SK-N-SH treated with all-trans-retinoic acid at 6 μM for 48 hours (cell line): Measurements from ENCODE around the gene CLSTN2.

Experiments
- ATAC-seq: fragments of 200-7000 bp; cut with Tn5 transposase; 3 replicates; pipeline ENCODE4 v1.9.1; 2020; ENCODE audit warnings: mild to moderate bottlenecking, moderate library complexity
- ARNTL ChIP-seq: fragments of 450-650 bp; formaldehyde crosslinking; IDR thresholded peaks from 2 replicates; pipeline ENCODE4 v1.5.0; 2020; ENCODE audit warnings: low read depth, mild to moderate bottlenecking, moderate library complexity, borderline replicate concordance
- BACH2 ChIP-seq: fragments of 250-450 bp; sonication (Bioruptor Pico); IDR thresholded peaks from 2 replicates; pipeline ENCODE4 v1.9.0; 2021; ENCODE audit warnings: mild to moderate bottlenecking, borderline replicate concordance
- CSDC2 ChIP-seq: fragments of 250-450 bp; sonication (Bioruptor Pico); IDR thresholded peaks from 2 replicates; pipeline ENCODE4 v1.5.0; 2020; ENCODE audit warnings: mild to moderate bottlenecking, moderate library complexity
- ESRRG ChIP-seq: fragments of 250-450 bp; sonication (Bioruptor Pico); IDR thresholded peaks from 2 replicates; pipeline ENCODE4 v1.6.1; 2021; ENCODE audit warnings: mild to moderate bottlenecking
- GLIS3 ChIP-seq: fragments of 250-450 bp; sonication (Bioruptor Pico); IDR thresholded peaks from 2 replicates; pipeline ENCODE4 v1.5.0; 2020; ENCODE audit warnings: mild to moderate bottlenecking, moderate library complexity
- ISL1 ChIP-seq: fragments of 250-450 bp; sonication (Bioruptor Pico); IDR thresholded peaks from 2 replicates; pipeline ENCODE4 v2.1.2; 2022; ENCODE audit warnings: mild to moderate bottlenecking, moderate library complexity
- OSR1 ChIP-seq: fragments of 250-450 bp; sonication (Bioruptor Pico); IDR thresholded peaks from 2 replicates; pipeline ENCODE4 v1.8.0; 2022; ENCODE audit warnings: moderate library complexity, mild to moderate bottlenecking, inconsistent platforms
- PPARA ChIP-seq: fragments of 250-450 bp; sonication (Bioruptor Pico); IDR thresholded peaks from 2 replicates; pipeline ENCODE4 v1.5.0; 2020; ENCODE audit warnings: mild to moderate bottlenecking, borderline replicate concordance
- RARB ChIP-seq: fragments of 250-450 bp; sonication (Bioruptor Pico); IDR thresholded peaks from 2 replicates; pipeline ENCODE4 v1.8.0; 2021; ENCODE audit warnings: mild to moderate bottlenecking, moderate library complexity
- SNAI2 ChIP-seq: fragments of 250-450 bp; sonication (Bioruptor Pico); IDR thresholded peaks from 2 replicates; pipeline ENCODE4 v1.5.0; 2020; ENCODE audit warnings: mild to moderate bottlenecking, moderate library complexity
- TCF4 ChIP-seq: fragments of 250-450 bp; sonication (Bioruptor Pico); IDR thresholded peaks from 2 replicates; pipeline ENCODE4 v1.8.0; 2021; ENCODE audit warnings: mild to moderate bottlenecking, moderate library complexity, borderline replicate concordance
- TOX ChIP-seq: fragments of 250-450 bp; sonication (Bioruptor Pico); IDR thresholded peaks from 2 replicates; pipeline ENCODE4 v1.8.0; 2021; ENCODE audit warnings: mild to moderate bottlenecking, moderate library complexity, borderline replicate concordance
- ZC3H10 ChIP-seq: fragments of 250-450 bp; sonication (Bioruptor Pico); IDR thresholded peaks from 2 replicates; pipeline ENCODE4 v1.5.1; 2021; ENCODE audit warnings: mild to moderate bottlenecking, moderate library complexity
- ZFP3 ChIP-seq: fragments of 250-450 bp; sonication (Bioruptor Pico); IDR thresholded peaks from 2 replicates; pipeline ENCODE4 v1.5.0; 2020; ENCODE audit warnings: mild to moderate bottlenecking, moderate library complexity
- ZFP30 ChIP-seq: fragments of 450-650 bp; formaldehyde crosslinking; IDR thresholded peaks from 2 replicates; pipeline ENCODE4 v1.5.0; 2022; ENCODE audit warnings: mild to moderate bottlenecking, moderate library complexity
- ZNF565 ChIP-seq: fragments of 450-650 bp; formaldehyde crosslinking; conservative IDR thresholded peaks from 2 replicates; pipeline ENCODE4 v1.5.0; 2020; ENCODE audit warnings: low read depth, mild to moderate bottlenecking, moderate library complexity
- ZNF70 ChIP-seq: fragments of 450-650 bp; formaldehyde crosslinking; IDR thresholded peaks from 2 replicates; pipeline ENCODE4 v1.5.0; 2020; ENCODE audit warnings: mild to moderate bottlenecking, moderate library complexity
- ZNF8 ChIP-seq: fragments of 450-650 bp; formaldehyde crosslinking; IDR thresholded peaks from 2 replicates; pipeline ENCODE4 v1.5.0; 2020; ENCODE audit warnings: mild to moderate bottlenecking, moderate library complexity
- TF ChIP-seq, protein P1 (sequence below): fragments of 250-450 bp; sonication (Bioruptor Pico); IDR thresholded peaks from 2 replicates; pipeline ENCODE4 v1.5.1; 2020; ENCODE audit warnings: low read depth, mild to moderate bottlenecking, moderate library complexity
- TF ChIP-seq, protein P2 (sequence below): fragments of 250-450 bp; sonication (Bioruptor Pico); IDR thresholded peaks from 2 replicates; pipeline ENCODE4 v1.8.0; 2020; ENCODE audit warnings: mild to moderate bottlenecking, moderate library complexity, borderline replicate concordance
- TF ChIP-seq, protein P3 (sequence below): fragments of 250-450 bp; sonication (Bioruptor Pico); IDR thresholded peaks from 2 replicates; pipeline ENCODE4 v1.5.0; 2020; ENCODE audit warnings: mild to moderate bottlenecking, moderate library complexity
- TF ChIP-seq, protein P4 (sequence below): fragments of 250-450 bp; sonication (Bioruptor Pico); IDR thresholded peaks from 2 replicates; pipeline ENCODE4 v1.5.1; 2021; ENCODE audit warnings: mild to moderate bottlenecking, moderate library complexity

Gene CLSTN2

DNA sequence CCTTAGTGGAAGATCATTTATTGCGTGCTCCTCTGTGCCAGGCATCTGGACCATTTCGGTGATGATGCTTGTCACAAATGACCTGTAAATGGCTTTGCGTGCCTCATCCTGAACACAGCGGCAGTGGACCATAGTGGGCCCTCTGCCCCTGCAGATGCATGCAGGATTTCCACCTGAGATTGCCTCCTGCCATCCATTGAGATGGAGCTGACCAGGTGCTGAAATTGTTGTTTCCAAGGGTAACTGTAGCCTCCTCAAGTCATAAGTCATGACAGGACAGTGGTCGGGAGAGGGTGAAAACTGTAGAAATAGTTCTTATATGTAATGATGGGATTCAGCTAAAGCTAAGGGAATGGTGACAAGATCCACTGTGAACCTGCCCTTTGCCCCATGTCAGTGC, 35.5 kb downstream of the CLSTN2 start:
- TF ChIP-seq SNAI2 (CRISPR knock-in tag) (no peak), ZFP30 (no peak), TOX (no peak), PPARA (no peak), RARB (CRISPR knock-in tag) (no peak), CSDC2 (CRISPR knock-in tag) (no peak), OSR1 (CRISPR knock-in tag) (no peak), ISL1 (no peak), ARNTL (no peak), ZC3H10 (CRISPR knock-in tag) (no peak), TCF4 (CRISPR knock-in tag) (no peak)
- TF ChIP-seq, protein P1, sequence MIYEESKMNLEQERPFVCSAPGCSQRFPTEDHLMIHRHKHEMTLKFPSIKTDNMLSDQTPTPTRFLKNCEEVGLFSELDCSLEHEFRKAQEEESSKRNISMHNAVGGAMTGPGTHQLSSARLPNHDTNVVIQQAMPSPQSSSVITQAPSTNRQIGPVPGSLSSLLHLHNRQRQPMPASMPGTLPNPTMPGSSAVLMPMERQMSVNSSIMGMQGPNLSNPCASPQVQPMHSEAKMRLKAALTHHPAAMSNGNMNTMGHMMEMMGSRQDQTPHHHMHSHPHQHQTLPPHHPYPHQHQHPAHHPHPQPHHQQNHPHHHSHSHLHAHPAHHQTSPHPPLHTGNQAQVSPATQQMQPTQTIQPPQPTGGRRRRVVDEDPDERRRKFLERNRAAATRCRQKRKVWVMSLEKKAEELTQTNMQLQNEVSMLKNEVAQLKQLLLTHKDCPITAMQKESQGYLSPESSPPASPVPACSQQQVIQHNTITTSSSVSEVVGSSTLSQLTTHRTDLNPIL, result no peak
- TF ChIP-seq, protein P2, sequence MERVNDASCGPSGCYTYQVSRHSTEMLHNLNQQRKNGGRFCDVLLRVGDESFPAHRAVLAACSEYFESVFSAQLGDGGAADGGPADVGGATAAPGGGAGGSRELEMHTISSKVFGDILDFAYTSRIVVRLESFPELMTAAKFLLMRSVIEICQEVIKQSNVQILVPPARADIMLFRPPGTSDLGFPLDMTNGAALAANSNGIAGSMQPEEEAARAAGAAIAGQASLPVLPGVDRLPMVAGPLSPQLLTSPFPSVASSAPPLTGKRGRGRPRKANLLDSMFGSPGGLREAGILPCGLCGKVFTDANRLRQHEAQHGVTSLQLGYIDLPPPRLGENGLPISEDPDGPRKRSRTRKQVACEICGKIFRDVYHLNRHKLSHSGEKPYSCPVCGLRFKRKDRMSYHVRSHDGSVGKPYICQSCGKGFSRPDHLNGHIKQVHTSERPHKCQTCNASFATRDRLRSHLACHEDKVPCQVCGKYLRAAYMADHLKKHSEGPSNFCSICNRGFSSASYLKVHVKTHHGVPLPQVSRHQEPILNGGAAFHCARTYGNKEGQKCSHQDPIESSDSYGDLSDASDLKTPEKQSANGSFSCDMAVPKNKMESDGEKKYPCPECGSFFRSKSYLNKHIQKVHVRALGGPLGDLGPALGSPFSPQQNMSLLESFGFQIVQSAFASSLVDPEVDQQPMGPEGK (CRISPR knock-in tag), result no peak
- no peak for ATAC-seq

DNA sequence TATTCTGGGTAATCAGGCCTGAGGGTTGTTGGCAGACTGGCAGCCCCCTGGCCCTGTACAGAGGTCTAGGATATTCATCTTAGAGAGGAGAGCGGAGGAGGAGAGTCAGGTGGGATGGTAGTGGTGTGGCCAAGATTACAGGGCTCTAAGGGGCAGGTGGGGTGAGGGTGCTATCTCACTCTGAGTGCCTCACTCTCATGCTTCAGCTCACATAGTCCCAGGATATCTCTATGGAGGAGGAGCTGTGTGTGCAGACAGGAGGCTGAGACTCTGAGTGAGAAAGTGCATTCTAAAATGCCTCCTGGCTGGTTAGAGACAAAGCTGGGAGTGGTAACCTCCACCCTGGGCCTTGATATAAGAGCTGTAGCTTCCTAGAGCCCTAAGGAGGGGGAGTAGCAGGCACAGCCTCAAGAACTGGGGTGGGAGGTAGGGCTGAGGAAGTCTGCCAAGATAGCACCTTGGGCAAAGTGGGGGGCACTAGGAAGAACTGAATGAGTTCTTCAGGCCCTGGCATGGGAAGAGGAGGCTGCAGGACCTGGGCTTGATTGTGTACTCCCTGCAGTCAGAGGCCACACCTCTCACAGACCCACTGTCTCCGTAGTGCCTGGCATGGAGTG, 39.9 kb downstream of the CLSTN2 start:
- ATAC-seq, result no peak
- no peak for TF ChIP-seq ARNTL
- TF ChIP-seq ZNF565 (CRISPR knock-in tag), result no peak
- no peak for TF ChIP-seq ZC3H10 (CRISPR knock-in tag)
- TF ChIP-seq, protein P1, result no peak
- TF ChIP-seq, protein P2 (CRISPR knock-in tag), result no peak
- TF ChIP-seq ZNF70 (CRISPR knock-in tag), result no peak
- TF ChIP-seq ISL1, result no peak
- TF ChIP-seq, protein P3, sequence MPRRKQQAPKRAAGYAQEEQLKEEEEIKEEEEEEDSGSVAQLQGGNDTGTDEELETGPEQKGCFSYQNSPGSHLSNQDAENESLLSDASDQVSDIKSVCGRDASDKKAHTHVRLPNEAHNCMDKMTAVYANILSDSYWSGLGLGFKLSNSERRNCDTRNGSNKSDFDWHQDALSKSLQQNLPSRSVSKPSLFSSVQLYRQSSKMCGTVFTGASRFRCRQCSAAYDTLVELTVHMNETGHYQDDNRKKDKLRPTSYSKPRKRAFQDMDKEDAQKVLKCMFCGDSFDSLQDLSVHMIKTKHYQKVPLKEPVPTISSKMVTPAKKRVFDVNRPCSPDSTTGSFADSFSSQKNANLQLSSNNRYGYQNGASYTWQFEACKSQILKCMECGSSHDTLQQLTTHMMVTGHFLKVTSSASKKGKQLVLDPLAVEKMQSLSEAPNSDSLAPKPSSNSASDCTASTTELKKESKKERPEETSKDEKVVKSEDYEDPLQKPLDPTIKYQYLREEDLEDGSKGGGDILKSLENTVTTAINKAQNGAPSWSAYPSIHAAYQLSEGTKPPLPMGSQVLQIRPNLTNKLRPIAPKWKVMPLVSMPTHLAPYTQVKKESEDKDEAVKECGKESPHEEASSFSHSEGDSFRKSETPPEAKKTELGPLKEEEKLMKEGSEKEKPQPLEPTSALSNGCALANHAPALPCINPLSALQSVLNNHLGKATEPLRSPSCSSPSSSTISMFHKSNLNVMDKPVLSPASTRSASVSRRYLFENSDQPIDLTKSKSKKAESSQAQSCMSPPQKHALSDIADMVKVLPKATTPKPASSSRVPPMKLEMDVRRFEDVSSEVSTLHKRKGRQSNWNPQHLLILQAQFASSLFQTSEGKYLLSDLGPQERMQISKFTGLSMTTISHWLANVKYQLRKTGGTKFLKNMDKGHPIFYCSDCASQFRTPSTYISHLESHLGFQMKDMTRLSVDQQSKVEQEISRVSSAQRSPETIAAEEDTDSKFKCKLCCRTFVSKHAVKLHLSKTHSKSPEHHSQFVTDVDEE (CRISPR knock-in tag), result no peak
- no peak for TF ChIP-seq ESRRG (CRISPR knock-in tag)
- no peak for TF ChIP-seq SNAI2 (CRISPR knock-in tag)
- no peak for TF ChIP-seq BACH2 (CRISPR knock-in tag)
- no peak for TF ChIP-seq TOX
- TF ChIP-seq CSDC2 (CRISPR knock-in tag), result no peak
- TF ChIP-seq ZNF8 (CRISPR knock-in tag), result no peak
- TF ChIP-seq GLIS3 (CRISPR knock-in tag), result no peak
- TF ChIP-seq ZFP3 (CRISPR knock-in tag), result no peak
- no peak for TF ChIP-seq PPARA
- TF ChIP-seq, protein P4, sequence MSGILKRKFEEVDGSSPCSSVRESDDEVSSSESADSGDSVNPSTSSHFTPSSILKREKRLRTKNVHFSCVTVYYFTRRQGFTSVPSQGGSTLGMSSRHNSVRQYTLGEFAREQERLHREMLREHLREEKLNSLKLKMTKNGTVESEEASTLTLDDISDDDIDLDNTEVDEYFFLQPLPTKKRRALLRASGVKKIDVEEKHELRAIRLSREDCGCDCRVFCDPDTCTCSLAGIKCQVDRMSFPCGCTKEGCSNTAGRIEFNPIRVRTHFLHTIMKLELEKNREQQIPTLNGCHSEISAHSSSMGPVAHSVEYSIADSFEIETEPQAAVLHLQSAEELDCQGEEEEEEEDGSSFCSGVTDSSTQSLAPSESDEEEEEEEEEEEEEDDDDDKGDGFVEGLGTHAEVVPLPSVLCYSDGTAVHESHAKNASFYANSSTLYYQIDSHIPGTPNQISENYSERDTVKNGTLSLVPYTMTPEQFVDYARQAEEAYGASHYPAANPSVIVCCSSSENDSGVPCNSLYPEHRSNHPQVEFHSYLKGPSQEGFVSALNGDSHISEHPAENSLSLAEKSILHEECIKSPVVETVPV (CRISPR knock-in tag), result no peak
- no peak for TF ChIP-seq OSR1 (CRISPR knock-in tag)
